MG63 (cell line): ENCODE results near the gene GPS2. TPM values are rescaled to one million over a fixed set of nuclear protein-coding genes. Genes with fewer than 3 reads are reported as not detected.

ENCODE experiments used
- total RNA-seq: library from RNA; depleted of rRNA; stranded (reverse); fragments of >200 nt; shearing (Covaris generic); gene quantifications from 2 replicates; pipeline ENCODE4 v1.2.3, GENCODE V29; 2014; ENCODE audit warnings: low replicate concordance; rRNA removed

GPS2 gene
- total RNA-seq, 1 experiment from 2014 or later = 37.3 TPM

Other genes with a start within 250 kb of the GPS2 start
- not detected in 2 replicates for gene CLEC10A, start 235.1 kb downstream of the GPS2 start, total RNA-seq
- not detected in 2 replicates for gene ASGR2, start 200.5 kb downstream of the GPS2 start, total RNA-seq
- gene ASGR1, start 136.0 kb downstream of the GPS2 start, total RNA-seq = 0.13 TPM in 1 of 2 replicates, not detected in the other
- 7.5 and 15.3 TPM in 2 replicates for gene DLG4, start 95.5 kb downstream of the GPS2 start, total RNA-seq
- gene ACADVL, start 95.4 kb downstream of the GPS2 start, total RNA-seq = 240 and 427 TPM in 2 replicates
- 11.5 and 26.2 TPM in 2 replicates for gene DVL2, start 80.8 kb downstream of the GPS2 start, total RNA-seq
- gene PHF23, start 75.9 kb downstream of the GPS2 start, total RNA-seq = 34.4 and 62.7 TPM in 2 replicates
- gene GABARAP, start 72.9 kb downstream of the GPS2 start, total RNA-seq = 36.7 and 148 TPM in 2 replicates
- gene CTDNEP1, start 63.6 kb downstream of the GPS2 start, total RNA-seq = 7.8 and 24.7 TPM in 2 replicates
- 24.1 and 36.4 TPM in 2 replicates for gene ELP5, start 63.1 kb downstream of the GPS2 start, total RNA-seq
- not detected in 2 replicates for gene CLDN7, start 52.9 kb downstream of the GPS2 start, total RNA-seq
- gene SLC2A4, start 33.6 kb downstream of the GPS2 start, total RNA-seq = not detected in 2 replicates
- gene YBX2, start 20.7 kb downstream of the GPS2 start, total RNA-seq = 6.2 and 6.5 TPM in 2 replicates
- 1,208 and 1,396 TPM in 2 replicates for gene EIF5A, start 7.7 kb downstream of the GPS2 start, total RNA-seq
- 8.5 and 11.7 TPM in 2 replicates for gene NEURL4, start 14.0 kb upstream of the GPS2 start, total RNA-seq
- 0.20 TPM in 1 of 2 replicates, not detected in the other for gene ACAP1, start 21.2 kb upstream of the GPS2 start, total RNA-seq
- gene KCTD11, start 36.8 kb upstream of the GPS2 start, total RNA-seq = 5.0 and 6.5 TPM in 2 replicates
- gene TMEM95, start 39.8 kb upstream of the GPS2 start, total RNA-seq = not detected in 2 replicates
- gene TNK1, start 65.7 kb upstream of the GPS2 start, total RNA-seq = not detected in 2 replicates
- 2.8 and 7.3 TPM in 2 replicates for gene PLSCR3, start 79.2 kb upstream of the GPS2 start, total RNA-seq
- gene TMEM256, start 88.7 kb upstream of the GPS2 start, total RNA-seq = 3.6 and 52.0 TPM in 2 replicates
- gene NLGN2, start 92.5 kb upstream of the GPS2 start, total RNA-seq = 0.54 and 1.0 TPM in 2 replicates
- not detected in 2 replicates for gene SPEM1, start 105.0 kb upstream of the GPS2 start, total RNA-seq
- gene SPEM2, start 110.3 kb upstream of the GPS2 start, total RNA-seq = not detected in 2 replicates
- gene SPEM3, start 113.5 kb upstream of the GPS2 start, total RNA-seq = not detected in 2 replicates
- 0.33 and 0.76 TPM in 2 replicates for gene TMEM102, start 120.1 kb upstream of the GPS2 start, total RNA-seq
- gene FGF11, start 124.2 kb upstream of the GPS2 start, total RNA-seq = not detected in 2 replicates
- 0.20 and 6.2 TPM in 2 replicates for gene CHRNB1, start 129.7 kb upstream of the GPS2 start, total RNA-seq
- gene ZBTB4, start 164.3 kb upstream of the GPS2 start, total RNA-seq = 5.3 and 6.0 TPM in 2 replicates
- gene SLC35G6, start 166.1 kb upstream of the GPS2 start, total RNA-seq = not detected in 2 replicates
- 11.5 and 16.2 TPM in 2 replicates for gene POLR2A, start 169.0 kb upstream of the GPS2 start, total RNA-seq
- 0.33 TPM in 1 of 2 replicates, not detected in the other for gene TNFSF12, start 233.7 kb upstream of the GPS2 start, total RNA-seq
- gene TNFSF13, start 243.4 kb upstream of the GPS2 start, total RNA-seq = 1.7 TPM in 1 of 2 replicates, not detected in the other
- 85.6 and 106 TPM in 2 replicates for gene SENP3, start 246.6 kb upstream of the GPS2 start, total RNA-seq